H9 (cell line): ENCODE results near the gene TSPAN4. TPM values are rescaled to one million over a fixed set of nuclear protein-coding genes. Genes with fewer than 3 reads are reported as not detected.

ENCODE experiments used
- DNase-seq: peaks from one replicate; pipeline ENCODE4 v3.0.0-alpha.2; 2017
- H2AFZ ChIP-seq: one replicate; pipeline ENCODE4 v1.6.1; 2013; ENCODE audit warnings: mild to moderate bottlenecking, low read length, control low read depth, moderate library complexity
- H2AK5ac ChIP-seq: 2 replicates; pipeline ENCODE4 v1.6.1; 2013; ENCODE audit warnings: low read length, control low read depth, mixed read lengths; ENCODE audit not compliant: insufficient read length
- H2BK120ac ChIP-seq: one replicate; pipeline ENCODE4 v1.6.1; 2013; ENCODE audit warnings: low read depth, mild to moderate bottlenecking, low read length, control low read depth, inconsistent platforms; ENCODE audit not compliant: poor library complexity, severe bottlenecking
- H2BK12ac ChIP-seq: 2 replicates; pipeline ENCODE4 v1.6.1; 2013; ENCODE audit warnings: low read length, control low read depth, mixed read lengths, low read depth; ENCODE audit not compliant: insufficient read length
- H2BK15ac ChIP-seq: 2 replicates; pipeline ENCODE4 v1.6.1; 2013; ENCODE audit warnings: low read depth, low read length, control low read depth
- H2BK20ac ChIP-seq: one replicate; pipeline ENCODE4 v1.6.1; 2013; ENCODE audit warnings: low read depth, mild to moderate bottlenecking, low read length, control low read depth, inconsistent platforms; ENCODE audit not compliant: poor library complexity, severe bottlenecking
- H2BK5ac ChIP-seq: 2 replicates; pipeline ENCODE4 v1.6.1; 2013; ENCODE audit warnings: low read length, control low read depth, mixed read lengths; ENCODE audit not compliant: insufficient read length
- H3K14ac ChIP-seq: 2 replicates; pipeline ENCODE4 v1.6.1; 2013; ENCODE audit warnings: low read length, control low read depth; ENCODE audit not compliant: insufficient read depth
- H3K18ac ChIP-seq: 2 replicates; pipeline ENCODE4 v1.6.1; 2013; ENCODE audit warnings: low read depth, mild to moderate bottlenecking, mixed read lengths, low read length, control low read depth; ENCODE audit not compliant: insufficient read length
- H3K23ac ChIP-seq: 2 replicates; pipeline ENCODE4 v1.6.1; 2013; ENCODE audit warnings: low read length, control low read depth, mixed read lengths, low read depth; ENCODE audit not compliant: insufficient read length
- H3K23me2 ChIP-seq: 2 replicates; pipeline ENCODE4 v1.6.1; 2013; ENCODE audit warnings: low read depth, mild to moderate bottlenecking, mixed read lengths, low read length, control low read depth; ENCODE audit not compliant: insufficient read length, poor library complexity, severe bottlenecking
- H3K27ac ChIP-seq: 2 replicates; pipeline ENCODE4 v1.5.1; 2013; ENCODE audit warnings: low read length, control low read depth, mixed read lengths, low read depth; ENCODE audit not compliant: insufficient read length
- H3K27me3 ChIP-seq: 2 replicates; pipeline ENCODE4 v1.6.1; 2013; ENCODE audit warnings: low read length, control low read depth, inconsistent platforms; ENCODE audit not compliant: insufficient read depth
- H3K4ac ChIP-seq: 2 replicates; pipeline ENCODE4 v1.6.1; 2013; ENCODE audit warnings: low read depth, mild to moderate bottlenecking, control low read depth, inconsistent platforms, low read length, moderate library complexity
- H3K4me1 ChIP-seq: 2 replicates; pipeline ENCODE4 v1.6.1; 2013; ENCODE audit warnings: low read length, control low read depth, inconsistent platforms; ENCODE audit not compliant: insufficient read depth
- H3K4me2 ChIP-seq: 2 replicates; pipeline ENCODE4 v1.6.1; 2013; ENCODE audit warnings: low read length, control low read depth, mixed read lengths; ENCODE audit not compliant: insufficient read length, insufficient read depth
- H3K56ac ChIP-seq: 2 replicates; pipeline ENCODE4 v1.6.1; 2013; ENCODE audit warnings: low read depth, mild to moderate bottlenecking, mixed read lengths, low read length, control low read depth; ENCODE audit not compliant: insufficient read length
- H3K79me1 ChIP-seq: 2 replicates; pipeline ENCODE4 v1.6.1; 2013; ENCODE audit warnings: low read depth, mild to moderate bottlenecking, moderate library complexity, low read length, control low read depth, inconsistent platforms; ENCODE audit not compliant: insufficient read depth, poor library complexity, severe bottlenecking
- H3K79me2 ChIP-seq: 2 replicates; pipeline ENCODE4 v1.6.1; 2013; ENCODE audit warnings: low read length, control low read depth, inconsistent platforms; ENCODE audit not compliant: insufficient read depth
- H3K9ac ChIP-seq: 2 replicates; pipeline ENCODE4 v1.6.1; 2013; ENCODE audit warnings: low read length, control low read depth, mixed read lengths; ENCODE audit not compliant: insufficient read length; ENCODE audit errors: extremely low read depth
- H3K9me3 ChIP-seq: one replicate; pipeline ENCODE4 v1.6.1; 2013; ENCODE audit warnings: low read depth, low read length, inconsistent platforms; ENCODE audit not compliant: control insufficient read depth
- H3T11ph ChIP-seq: one replicate; pipeline ENCODE4 v1.6.1; 2013; ENCODE audit warnings: mild to moderate bottlenecking, low read length, control low read depth, inconsistent platforms
- H4K20me1 ChIP-seq: one replicate; pipeline ENCODE4 v1.6.1; 2013; ENCODE audit not compliant: control insufficient read depth, insufficient read length, insufficient read depth
- H4K5ac ChIP-seq: 2 replicates; pipeline ENCODE4 v1.6.1; 2013; ENCODE audit warnings: low read depth, mild to moderate bottlenecking, mixed read lengths, low read length, control low read depth; ENCODE audit not compliant: insufficient read length
- H4K8ac ChIP-seq: replicated peaks from 2 replicates; pipeline ENCODE4 v1.6.1; 2013; ENCODE audit warnings: low read length, control low read depth, mixed read lengths, low read depth; ENCODE audit not compliant: insufficient read length
- H4K91ac ChIP-seq: 2 replicates; pipeline ENCODE4 v1.6.1; 2013; ENCODE audit warnings: low read depth, mild to moderate bottlenecking, moderate library complexity, mixed read lengths, low read length, control low read depth; ENCODE audit not compliant: insufficient read length
- H3K27ac Mint-ChIP-seq, 3 experiments: 2 replicates in 2 of 3; 3 replicates in 1 of 3; pipeline ENCODE4 v1.8.0; 2020 to 2021; ENCODE audit warnings: mixed read lengths in 3 of 3, mild to moderate bottlenecking in 1 of 3, moderate library complexity in 1 of 3
- H3K27me3 Mint-ChIP-seq: 2 replicates; pipeline ENCODE4 v1.8.0; 2021; ENCODE audit warnings: low read depth, mild to moderate bottlenecking, moderate library complexity, mixed read lengths
- H3K36me3 Mint-ChIP-seq, 3 experiments: 2 replicates in 2 of 3; 3 replicates in 1 of 3; pipeline ENCODE4 v1.8.0; 2020 to 2021; ENCODE audit warnings: low read depth in 3 of 3, mixed read lengths in 3 of 3; ENCODE audit not compliant: insufficient read depth in 1 of 3
- H3K4me1 Mint-ChIP-seq, 2 experiments: 2 replicates each; pipeline ENCODE4 v1.8.0; 2020; ENCODE audit warnings: mixed read lengths in 2 of 2
- H3K4me3 Mint-ChIP-seq, 2 experiments: 2 replicates in 1 of 2; 3 replicates in 1 of 2; pipeline ENCODE4 v1.8.0; 2020 to 2021; ENCODE audit warnings: mild to moderate bottlenecking in 2 of 2, mixed read lengths in 2 of 2, moderate library complexity in 1 of 2
- H3K9me3 Mint-ChIP-seq, 2 experiments: 2 replicates in 1 of 2; 3 replicates in 1 of 2; pipeline ENCODE4 v1.8.0; 2020; ENCODE audit warnings: mild to moderate bottlenecking in 2 of 2, mixed read lengths in 2 of 2, moderate library complexity in 1 of 2
- WGBS: extraction: QIAGEN DNeasy Blood & Tissue Kit; methylation state at CpG from one replicate; pipeline ENCODE4 v1.1.7; 2013; ENCODE audit warnings: missing lambda C conversion rate, low lambda C conversion rate, mixed read lengths; ENCODE audit not compliant: insufficient read length; ENCODE audit errors: extremely low coverage; 5-methylcytosine and 5-hydroxymethylcytosine counted together
- total RNA-seq: library from RNA; stranded (reverse); gene quantifications from 2 replicates; pipeline ENCODE4 v1.2.1, GENCODE V29; 2021
- TF ChIP-seq, protein P1 (sequence below): fragments of 200-600 bp; sonication (generic); conservative IDR thresholded peaks from 3 replicates; pipeline ENCODE4 v1.8.0; 2021; ENCODE audit warnings: antibody characterized with exemption, mild to moderate bottlenecking

The TSPAN4 gene
- total RNA-seq, 1 experiment from 2014 or later: 64.6 TPM

DNA sequence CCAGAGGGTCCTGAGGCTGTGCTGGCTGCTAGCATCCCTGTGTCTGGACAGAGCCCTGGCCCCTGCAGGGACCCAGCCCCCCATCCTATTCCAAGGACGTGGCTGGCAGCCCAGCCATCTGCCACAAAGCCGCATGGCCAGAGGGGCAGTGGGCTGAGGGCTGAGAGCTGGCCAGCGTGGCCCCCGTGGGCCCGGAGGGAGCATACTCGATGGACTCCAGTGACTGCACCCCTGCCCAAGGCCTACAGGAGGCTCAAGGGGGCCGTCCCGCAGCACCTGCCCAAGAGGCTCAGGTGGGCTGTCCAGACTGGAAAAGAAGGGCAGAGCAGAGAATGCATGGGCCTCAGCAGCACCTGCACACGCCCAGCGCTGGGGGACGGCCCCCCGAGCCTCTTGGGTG lies 13.1 kb downstream of the TSPAN4 start:
- peaks cover 12% of the 10 kb centered on the region for H3K27me3 Mint-ChIP-seq
- no peak overlapping the region for H2BK120ac ChIP-seq
- H4K91ac ChIP-seq: no peak overlapping the region
- H3K9me3 Mint-ChIP-seq: no peaks in the 10 kb centered on the region
- H3K56ac ChIP-seq: no peak overlapping the region
- H3K23ac ChIP-seq: no peak overlapping the region
- no peak overlapping the region for H3K9ac ChIP-seq
- H3K23me2 ChIP-seq: peaks cover 1% of the 10 kb centered on the region
- no CpG with 5 or more reads among the region's 12 CpGs for WGBS
- no peaks in the 10 kb centered on the region for H3K9me3 ChIP-seq
- H4K20me1 ChIP-seq: no peaks in the 10 kb centered on the region
- H3K4me3 Mint-ChIP-seq: no peak overlapping the region
- no peak overlapping the region for H2AFZ ChIP-seq
- H3K79me1 ChIP-seq: no peaks in the 10 kb centered on the region
- H3K79me2 ChIP-seq: no peaks in the 10 kb centered on the region
- H3K27ac Mint-ChIP-seq: no peak overlapping the region
- no peak overlapping the region for H3K14ac ChIP-seq
- H3K36me3 Mint-ChIP-seq: peaks cover 0 to 13% (median 0%) of the 10 kb centered on the region in 3 experiments; a peak in 3 of 7 replicates
- H2BK12ac ChIP-seq: no peak overlapping the region
- no peak overlapping the region for H3K27ac ChIP-seq
- H3K4ac ChIP-seq: no peak overlapping the region
- H3K4me1 ChIP-seq: no peaks in the 10 kb centered on the region
- H3T11ph ChIP-seq: no peak overlapping the region
- H2AK5ac ChIP-seq: no peak overlapping the region
- no peak overlapping the region for H2BK5ac ChIP-seq
- peaks cover 8 to 62% of the 10 kb centered on the region in 2 experiments for H3K4me1 Mint-ChIP-seq
- no peak overlapping the region for H2BK20ac ChIP-seq
- H3K18ac ChIP-seq: no peak overlapping the region
- H3K27me3 ChIP-seq: no peaks in the 10 kb centered on the region
- DNase-seq: no peak
- TF ChIP-seq, protein P1, sequence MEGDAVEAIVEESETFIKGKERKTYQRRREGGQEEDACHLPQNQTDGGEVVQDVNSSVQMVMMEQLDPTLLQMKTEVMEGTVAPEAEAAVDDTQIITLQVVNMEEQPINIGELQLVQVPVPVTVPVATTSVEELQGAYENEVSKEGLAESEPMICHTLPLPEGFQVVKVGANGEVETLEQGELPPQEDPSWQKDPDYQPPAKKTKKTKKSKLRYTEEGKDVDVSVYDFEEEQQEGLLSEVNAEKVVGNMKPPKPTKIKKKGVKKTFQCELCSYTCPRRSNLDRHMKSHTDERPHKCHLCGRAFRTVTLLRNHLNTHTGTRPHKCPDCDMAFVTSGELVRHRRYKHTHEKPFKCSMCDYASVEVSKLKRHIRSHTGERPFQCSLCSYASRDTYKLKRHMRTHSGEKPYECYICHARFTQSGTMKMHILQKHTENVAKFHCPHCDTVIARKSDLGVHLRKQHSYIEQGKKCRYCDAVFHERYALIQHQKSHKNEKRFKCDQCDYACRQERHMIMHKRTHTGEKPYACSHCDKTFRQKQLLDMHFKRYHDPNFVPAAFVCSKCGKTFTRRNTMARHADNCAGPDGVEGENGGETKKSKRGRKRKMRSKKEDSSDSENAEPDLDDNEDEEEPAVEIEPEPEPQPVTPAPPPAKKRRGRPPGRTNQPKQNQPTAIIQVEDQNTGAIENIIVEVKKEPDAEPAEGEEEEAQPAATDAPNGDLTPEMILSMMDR: no peak
- H2BK15ac ChIP-seq: no peak overlapping the region
- H3K4me2 ChIP-seq: no peak overlapping the region
- no peak overlapping the region for H4K8ac ChIP-seq
- H4K5ac ChIP-seq: no peak overlapping the region
